Uterus (tissue), 4 donors: ENCODE data around the gene FN3K. TPM values are rescaled to one million over a fixed set of nuclear protein-coding genes. Genes with fewer than 3 reads are reported as not detected.

ENCODE experiments used
- DNase-seq, 2 donors: peaks; one replicate each; pipeline ENCODE4 v3.0.0-alpha.2; 2019 to 2020
- H3K27ac ChIP-seq, 2 donors: fragments of 200-600 bp; sonication (generic); 1 replicate in 1 of 2; 2 replicates in 1 of 2; pipeline ENCODE4 v1.5.1; 2016 to 2018
- H3K27me3 ChIP-seq, 2 donors: fragments of 200-600 bp; sonication (generic); one replicate each; pipeline ENCODE4 v1.5.1; 2018 to 2019; ENCODE audit warnings: control low read depth in 1 of 2
- H3K36me3 ChIP-seq, 2 donors: fragments of 200-600 bp; sonication (generic); one replicate each; pipeline ENCODE4 v1.5.1; 2019; ENCODE audit warnings: control low read depth in 1 of 2
- H3K4me1 ChIP-seq, 2 donors: fragments of 200-600 bp; sonication (generic); one replicate each; pipeline ENCODE4 v1.5.1; 2018 to 2019; ENCODE audit warnings: control low read depth in 1 of 2
- H3K4me3 ChIP-seq, 2 donors: fragments of 200-600 bp; sonication (generic); 1 replicate in 1 of 2; 2 replicates in 1 of 2; pipeline ENCODE4 v1.5.1; 2018 to 2019; ENCODE audit warnings: mild to moderate bottlenecking in 1 of 2
- H3K9me3 ChIP-seq, 2 donors: fragments of 200-600 bp; sonication (generic); one replicate each; pipeline ENCODE4 v1.5.1; 2019; ENCODE audit warnings: control low read depth in 1 of 2
- POLR2A ChIP-seq, 2 donors: fragments of 450-650 bp; IDR thresholded peaks; one replicate each; pipeline ENCODE4 v1.6.1; 2016; ENCODE audit warnings: antibody characterized with exemption in 2 of 2, mild to moderate bottlenecking in 1 of 2, moderate library complexity in 1 of 2
- intact Hi-C: fragments of 100-400 bp; cut with DNase I; formaldehyde crosslinking; loops from one replicate; pipeline ENCODE4 v1.15.1; 2023; ENCODE audit warnings: low total_unique reads
- total RNA-seq, 4 donors: library from RNA; depleted of rRNA in 3 of 4; stranded (reverse); fragments of >200 nt in 3 of 4; gene quantifications; one replicate each; pipeline versions ENCODE4 v1.1.0 to v1.2.4, GENCODE V29; 2014 to 2023
- TF ChIP-seq, protein P1 (sequence below), 4 experiments: fragments of 200-600 bp in 2 of 4; fragments of 450-650 bp in 2 of 4; sonication (generic) in 2 of 4; IDR thresholded peaks; one replicate each; pipeline ENCODE4 v1.5.1; 2016 to 2019; ENCODE audit warnings: antibody characterized with exemption in 4 of 4, mild to moderate bottlenecking in 2 of 4, moderate library complexity in 1 of 4
- donor health status: DM: yes; HTN: yes; CAD: no.

Gene FN3K
- total RNA-seq, 4 donors from 2014 or later = 1.8 to 26.3 (median 7.1) TPM

DNA sequence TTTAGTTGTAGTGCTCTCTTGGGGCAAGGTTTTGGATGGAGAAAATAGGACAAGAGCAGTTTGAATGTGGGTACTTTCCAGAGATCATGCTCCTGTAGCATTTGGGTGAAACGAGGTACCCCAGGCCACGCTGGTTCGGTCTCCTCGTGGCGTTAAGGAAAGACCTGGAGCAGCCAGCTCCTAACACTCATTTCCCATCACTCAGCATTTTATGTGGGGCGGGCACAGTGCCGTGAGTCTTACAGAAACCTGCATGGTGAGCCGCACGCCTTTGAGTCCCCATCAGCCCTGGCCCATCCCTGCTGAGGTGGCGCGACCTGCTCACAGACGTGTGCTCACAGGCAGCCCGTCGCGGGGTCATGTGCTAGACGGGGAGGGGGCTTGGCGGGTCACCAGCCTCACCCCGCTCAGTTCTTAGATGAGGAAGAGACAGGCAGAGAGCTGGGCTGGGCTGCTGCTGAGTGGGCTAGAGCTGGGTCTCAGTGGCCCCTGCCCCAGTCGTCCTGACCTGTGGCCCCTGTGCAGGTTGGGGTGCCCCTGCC lies 53.7 kb downstream of the FN3K start:
- Histone ChIP-seq H3K27me3 (no peaks in the 10 kb centered on the region), H3K36me3 (no peaks in the 10 kb centered on the region), H3K4me1 (peaks cover 5 to 9% of the 10 kb centered on the region in 2 donors), H3K27ac (no peak overlapping the region), H3K4me3 (no peak overlapping the region), H3K9me3 (no peaks in the 10 kb centered on the region)
- DNase-seq = no peak
- intact Hi-C loops = loop anchor here (10.0 kb wide), 1 partner anchor 96 kb away; no protein-coding TSS in a partner anchor
- TF ChIP-seq POLR2A (IDR thresholded peaks at IDR 0.05) = no peak

DNA sequence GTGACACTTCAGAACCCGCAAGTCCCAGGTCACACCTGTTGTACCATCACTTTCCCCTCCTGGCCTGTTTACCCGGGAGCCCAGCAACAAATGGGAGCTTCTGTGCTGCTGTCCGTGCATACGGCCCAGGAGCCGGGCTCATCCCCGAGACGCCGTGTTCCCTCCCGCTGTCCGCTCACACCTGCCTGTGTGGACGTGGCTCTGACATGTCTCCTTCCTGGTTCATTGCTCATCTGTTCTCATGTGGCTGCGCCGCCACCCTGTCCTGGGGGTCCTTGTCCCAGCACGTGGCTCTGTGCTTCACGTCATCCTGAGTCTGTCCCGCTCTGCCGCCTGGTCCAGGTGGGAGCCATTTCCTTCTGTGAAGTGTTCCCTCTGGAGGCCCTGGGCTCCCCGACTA lies 54.4 kb downstream of the FN3K start:
- intact Hi-C loops = loop anchor here (10.0 kb wide), 1 partner anchor 95 kb away; no protein-coding TSS in a partner anchor

GRCh38 chr17:82790391-82790790 lies 55.0 kb downstream of the FN3K start:
- Histone ChIP-seq H3K4me3 (no peak overlapping the region), H3K27me3 (no peaks in the 10 kb centered on the region), H3K4me1 (peaks cover 5 to 17% of the 10 kb centered on the region in 2 donors), H3K27ac (no peak overlapping the region), H3K9me3 (no peaks in the 10 kb centered on the region), H3K36me3 (no peaks in the 10 kb centered on the region)
- DNase-seq = no peak
- intact Hi-C loops = no loop called here
- no peak for TF ChIP-seq POLR2A (IDR thresholded peaks at IDR 0.05)
- TF ChIP-seq, protein P1, sequence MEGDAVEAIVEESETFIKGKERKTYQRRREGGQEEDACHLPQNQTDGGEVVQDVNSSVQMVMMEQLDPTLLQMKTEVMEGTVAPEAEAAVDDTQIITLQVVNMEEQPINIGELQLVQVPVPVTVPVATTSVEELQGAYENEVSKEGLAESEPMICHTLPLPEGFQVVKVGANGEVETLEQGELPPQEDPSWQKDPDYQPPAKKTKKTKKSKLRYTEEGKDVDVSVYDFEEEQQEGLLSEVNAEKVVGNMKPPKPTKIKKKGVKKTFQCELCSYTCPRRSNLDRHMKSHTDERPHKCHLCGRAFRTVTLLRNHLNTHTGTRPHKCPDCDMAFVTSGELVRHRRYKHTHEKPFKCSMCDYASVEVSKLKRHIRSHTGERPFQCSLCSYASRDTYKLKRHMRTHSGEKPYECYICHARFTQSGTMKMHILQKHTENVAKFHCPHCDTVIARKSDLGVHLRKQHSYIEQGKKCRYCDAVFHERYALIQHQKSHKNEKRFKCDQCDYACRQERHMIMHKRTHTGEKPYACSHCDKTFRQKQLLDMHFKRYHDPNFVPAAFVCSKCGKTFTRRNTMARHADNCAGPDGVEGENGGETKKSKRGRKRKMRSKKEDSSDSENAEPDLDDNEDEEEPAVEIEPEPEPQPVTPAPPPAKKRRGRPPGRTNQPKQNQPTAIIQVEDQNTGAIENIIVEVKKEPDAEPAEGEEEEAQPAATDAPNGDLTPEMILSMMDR (IDR thresholded peaks at IDR 0.05) = no peak

More for the DNA sequence above, 54.4 kb downstream of the FN3K start:
- Histone ChIP-seq H3K4me1 (peaks cover 5 to 16% of the 10 kb centered on the region in 2 donors), H3K36me3 (no peaks in the 10 kb centered on the region), H3K4me3 (no peak overlapping the region), H3K27ac (no peak overlapping the region), H3K9me3 (no peaks in the 10 kb centered on the region), H3K27me3 (no peaks in the 10 kb centered on the region)
- DNase-seq = no peak
- no peak for TF ChIP-seq POLR2A (IDR thresholded peaks at IDR 0.05)
- TF ChIP-seq, protein P1 (IDR thresholded peaks at IDR 0.05) = no peak

- Histone ChIP-seq H3K27me3 (no peaks in the 10 kb centered on the region), H3K27ac (peak overlapping the region; percentile 34 to 38), H3K4me1 (peaks cover 5 to 17% of the 10 kb centered on the region in 2 donors), H3K4me3 (no peak overlapping the region), H3K36me3 (no peaks in the 10 kb centered on the region), H3K9me3 (no peaks in the 10 kb centered on the region)
- intact Hi-C loops = no loop called here
- peak in 1 of 2 donors; percentile 43 for DNase-seq
- TF ChIP-seq, protein P1 (IDR thresholded peaks at IDR 0.05) = no peak
- no peak for TF ChIP-seq POLR2A (IDR thresholded peaks at IDR 0.05)
Observed at GRCh38 chr17:82791532-82791931, 56.1 kb downstream of the FN3K start.

DNA sequence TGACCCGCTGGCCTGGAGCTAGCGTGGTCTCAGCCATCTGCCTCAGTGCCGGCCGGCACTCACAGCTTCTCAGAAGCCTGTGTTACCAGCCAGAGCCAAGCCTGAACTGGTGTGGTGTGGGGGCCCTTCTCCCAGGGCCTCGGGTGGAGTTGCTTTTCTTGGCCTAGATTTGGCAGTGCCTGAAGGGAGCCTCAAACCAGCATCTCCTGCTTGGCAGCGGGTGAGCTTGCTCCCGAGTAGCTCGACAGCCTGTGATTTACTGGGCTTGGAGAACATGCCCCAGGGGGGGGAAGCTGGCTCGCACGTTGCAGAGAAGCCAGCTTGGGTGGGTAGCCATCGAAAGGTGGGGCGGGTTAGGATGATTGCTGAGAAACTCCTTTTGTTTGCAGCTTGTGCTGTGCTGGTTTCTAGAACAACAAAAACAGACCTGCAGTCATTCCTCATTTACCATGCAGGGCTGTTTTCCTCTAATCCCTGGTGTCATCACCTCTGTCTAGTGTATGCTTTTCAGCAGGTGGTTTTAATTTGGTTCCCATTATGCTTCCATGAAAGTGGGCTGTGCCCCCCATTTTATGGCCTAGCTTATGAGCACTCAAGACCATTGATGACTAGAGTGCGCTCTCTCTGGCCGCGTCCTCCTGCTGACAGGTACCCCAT lies 58.7 kb downstream of the FN3K start:
- no peak overlapping the region for H3K4me3 ChIP-seq
- no peaks in the 10 kb centered on the region for H3K36me3 ChIP-seq
- H3K4me1 ChIP-seq = peaks cover 5 to 17% of the 10 kb centered on the region in 2 donors
- no peaks in the 10 kb centered on the region for H3K27me3 ChIP-seq
- TF ChIP-seq, protein P1 (IDR thresholded peaks at IDR 0.05) = no peak
- TF ChIP-seq POLR2A (IDR thresholded peaks at IDR 0.05) = no peak
- H3K9me3 ChIP-seq = no peaks in the 10 kb centered on the region
- H3K27ac ChIP-seq = peak overlapping the region; percentile 63 to 74
- intact Hi-C loops = no loop called here
- DNase-seq = peak; percentile 52 to 61
